Measurements from ENCODE around the gene RIC8B. TPM values are rescaled to one million over a fixed set of nuclear protein-coding genes. Genes with fewer than 3 reads are reported as not detected.

RIC8B gene
- total RNA-seq, 6 experiments from 2014 or later, result 5.9 to 10.6 (median 6.5) TPM

GRCh38 chr12:106897082-106897481 is 122.6 kb downstream of the RIC8B start:
- H3K9me3 ChIP-seq, result no peaks in the 10 kb centered on the region
- DNase-seq, result no peak
- no peak for ATAC-seq

DNA sequence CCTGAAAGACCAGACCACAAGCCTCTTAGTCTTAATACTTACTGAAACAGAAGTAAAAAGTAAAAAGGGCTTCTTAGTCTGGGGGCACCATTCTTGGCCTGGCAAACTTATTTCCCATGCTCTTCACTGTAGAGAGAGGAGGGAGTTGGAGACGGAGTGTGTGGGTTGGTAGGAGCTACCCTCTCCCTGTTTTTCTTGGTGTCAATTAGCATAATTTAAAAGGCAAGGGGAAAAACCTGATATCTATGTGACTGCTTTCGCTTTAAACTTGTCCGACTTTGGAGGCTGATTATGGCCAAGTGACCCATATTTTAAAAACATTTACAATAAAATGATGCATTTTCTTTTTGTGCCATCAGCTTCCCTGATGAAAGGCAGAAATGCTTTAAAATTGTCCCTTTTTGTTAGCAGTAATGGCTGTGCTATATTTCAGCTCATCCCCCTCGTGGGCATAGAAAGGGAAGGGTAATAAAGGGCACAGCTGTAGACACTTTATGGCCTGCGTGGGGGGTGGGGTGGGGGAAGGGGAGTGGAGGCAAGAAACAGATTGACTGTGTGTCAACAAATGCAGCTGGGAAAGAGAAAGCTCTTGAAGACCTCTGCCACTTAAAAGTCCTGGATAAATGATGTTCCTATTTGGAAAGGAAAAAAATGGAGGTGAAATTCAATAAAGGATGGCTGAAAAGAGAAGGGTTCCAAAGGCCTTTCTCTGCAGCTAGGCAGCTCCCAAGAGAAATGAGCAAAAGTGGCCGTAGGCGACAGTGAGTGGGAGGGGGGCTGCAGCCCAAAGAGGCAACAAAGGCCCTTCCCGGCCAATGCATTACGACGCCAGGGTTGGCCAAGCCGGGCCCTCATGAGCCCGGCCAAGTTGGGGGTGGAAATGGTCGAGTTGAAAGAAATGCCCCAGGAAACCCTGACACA is 123.8 kb downstream of the RIC8B start:
- Histone ChIP-seq H3K4me1 (peaks cover 0 to 1% (median 0%) of the 10 kb centered on the region in 4 donors), H3K27me3 (peaks cover 0 to 3% of the 10 kb centered on the region in 2 donors), H3K4me3 (no peak overlapping the region), H3K27ac (no peak overlapping the region), H3K9me3 (no peaks in the 10 kb centered on the region), H3K36me3 (no peaks in the 10 kb centered on the region)
- intact Hi-C loops (cut with DNase I), result no loop called here
- TF ChIP-seq CTCF (IDR thresholded peaks at IDR 0.05) (no peak), POLR2A (IDR thresholded peaks at IDR 0.05) (no peak)
- DNase-seq, result no peak
- 56% methylated on average over 13 of the region's 13 CpGs for WGBS (ENCODE audit: insufficient coverage, low coverage, low lambda C conversion rate, missing lambda C conversion rate)
- ATAC-seq, result no peak

More at GRCh38 chr12:106897082-106897481, 122.6 kb downstream of the RIC8B start:
- Histone ChIP-seq H3K27ac (no peak overlapping the region), H3K36me3 (no peaks in the 10 kb centered on the region), H3K27me3 (no peaks in the 10 kb centered on the region), H3K4me1 (no peaks in the 10 kb centered on the region), H3K4me3 (no peak overlapping the region)
- intact Hi-C loops (cut with DNase I), result no loop called here
- WGBS (ENCODE audit: insufficient coverage, low coverage, low lambda C conversion rate, missing lambda C conversion rate), result 51% methylated on average over 3 of the region's 6 CpGs
- TF ChIP-seq CTCF (IDR thresholded peaks at IDR 0.05) (no peak), POLR2A (IDR thresholded peaks at IDR 0.05) (no peak)

DNA sequence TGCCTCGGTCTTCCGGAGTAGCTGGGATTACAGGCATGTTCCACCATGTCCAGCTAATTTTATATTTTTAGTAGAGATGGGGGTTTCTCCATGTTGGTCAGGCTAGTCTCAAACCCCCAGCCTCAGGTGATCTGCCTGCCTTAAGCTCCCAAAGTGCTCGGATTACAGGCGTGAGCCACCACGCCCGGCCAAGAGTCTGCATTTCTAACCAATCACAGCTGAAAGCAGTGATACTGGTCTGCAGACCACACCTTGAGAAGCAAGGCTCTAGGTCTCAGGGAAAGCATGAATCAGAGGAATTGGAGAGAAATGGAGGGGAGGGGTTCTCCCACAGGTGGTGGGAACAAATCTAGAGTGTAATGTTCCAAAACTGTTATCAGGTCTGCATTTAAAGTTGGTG is 126.1 kb downstream of the RIC8B start:
- 71% methylated on average over 6 of the region's 6 CpGs for WGBS (ENCODE audit: insufficient coverage, low coverage, low lambda C conversion rate, missing lambda C conversion rate)

DNA sequence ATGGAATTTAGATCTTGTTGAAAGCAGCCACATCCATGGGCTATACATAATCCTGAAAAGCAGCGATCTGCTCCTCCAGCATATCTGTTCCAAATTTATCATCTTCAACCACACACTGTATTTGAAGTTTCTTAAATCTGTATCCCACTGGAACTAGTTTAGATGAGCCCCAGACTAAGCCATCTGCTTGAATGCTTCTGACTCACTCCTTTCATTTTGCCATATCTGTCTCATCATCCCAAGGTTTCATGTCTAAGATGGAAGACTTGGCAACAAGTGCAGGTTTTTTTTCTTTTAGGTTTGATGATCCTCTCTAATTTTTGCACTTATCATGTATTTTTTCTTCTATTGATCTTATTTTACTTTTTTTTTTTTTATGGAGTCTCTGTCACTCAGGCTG is 126.8 kb downstream of the RIC8B start:
- Histone ChIP-seq H3K36me3 (no peaks in the 10 kb centered on the region), H3K27me3 (peaks cover 0 to 3% of the 10 kb centered on the region in 2 donors), H3K9me3 (no peaks in the 10 kb centered on the region), H3K4me1 (peaks cover 0 to 3% (median 0%) of the 10 kb centered on the region in 4 donors), H3K4me3 (no peak overlapping the region), H3K27ac (no peak overlapping the region)
- WGBS (ENCODE audit: insufficient coverage, low coverage, low lambda C conversion rate, missing lambda C conversion rate), result 86% methylated on average over 1 of the region's 1 CpG
- no peak for TF ChIP-seq CTCF (IDR thresholded peaks at IDR 0.05)
- TF ChIP-seq POLR2A (IDR thresholded peaks at IDR 0.05), result no peak
- ATAC-seq (no peak), DNase-seq (no peak)
- intact Hi-C loops (cut with DNase I), result no loop called here

More for the DNA sequence above, 126.1 kb downstream of the RIC8B start:
- H3K36me3 ChIP-seq, result no peaks in the 10 kb centered on the region
- peaks cover 0 to 3% of the 10 kb centered on the region in 2 donors for H3K27me3 ChIP-seq
- TF ChIP-seq POLR2A (IDR thresholded peaks at IDR 0.05) (no peak), CTCF (IDR thresholded peaks at IDR 0.05) (no peak)
- no peak overlapping the region for H3K27ac ChIP-seq
- H3K4me3 ChIP-seq, result no peak overlapping the region
- intact Hi-C loops (cut with DNase I), result no loop called here
- ATAC-seq, result no peak
- peaks cover 0 to 3% (median 0%) of the 10 kb centered on the region in 4 donors for H3K4me1 ChIP-seq
- H3K9me3 ChIP-seq, result no peaks in the 10 kb centered on the region
- no peak for DNase-seq
